HEK293T (cell line): Measurements from ENCODE around the gene SERTAD2.

ENCODE experiments used
- CTCF ChIA-PET: fragments of 350-600 bp; formaldehyde crosslinking; extraction: SDS; loops from one replicate; lab custom pipeline; 2021; ENCODE audit warnings: antibody characterized with exemption, inconsistent platforms; lab: Yijun Ruan, JAX
- POLR2A ChIA-PET: fragments of 350-600 bp; formaldehyde crosslinking; extraction: SDS; loops from one replicate; lab custom pipeline; 2020; ENCODE audit warnings: antibody characterized with exemption, inconsistent platforms; lab: Yijun Ruan, JAX
- DNase-seq: peaks from one replicate; pipeline ENCODE4 v3.0.0; 2012; ENCODE audit warnings: mixed read lengths; ENCODE audit errors: extremely low spot score
- ARNT ChIP-seq: fragments of 450-650 bp; IDR thresholded peaks from 2 replicates; pipeline ENCODE4 v1.6.1; 2017; ENCODE audit warnings: mild to moderate bottlenecking
- BHLHE40 ChIP-seq: fragments of 450-650 bp; IDR thresholded peaks from 2 replicates; pipeline ENCODE4 v1.6.1; 2016; ENCODE audit warnings: mild to moderate bottlenecking, moderate library complexity, borderline replicate concordance
- CTBP1 ChIP-seq: fragments of 450-650 bp; IDR thresholded peaks from 2 replicates; pipeline ENCODE4 v1.6.1; 2016; ENCODE audit warnings: borderline replicate concordance
- ELF4 ChIP-seq: fragments of 450-650 bp; IDR thresholded peaks from 2 replicates; pipeline ENCODE4 v1.6.1; 2017; ENCODE audit warnings: antibody characterized with exemption
- FOXA1 ChIP-seq: fragments of 450-650 bp; IDR thresholded peaks from 2 replicates; pipeline ENCODE4 v1.6.1; 2016; ENCODE audit warnings: mild to moderate bottlenecking
- FOXK2 ChIP-seq: fragments of 450-650 bp; IDR thresholded peaks from 2 replicates; pipeline ENCODE4 v1.6.1; 2016; ENCODE audit warnings: mild to moderate bottlenecking
- FOXM1 ChIP-seq: fragments of 450-650 bp; IDR thresholded peaks from 2 replicates; pipeline ENCODE4 v1.6.1; 2017; ENCODE audit warnings: mild to moderate bottlenecking, borderline replicate concordance
- HDGF ChIP-seq: fragments of 450-650 bp; IDR thresholded peaks from 2 replicates; pipeline ENCODE4 v1.6.1; 2017; ENCODE audit warnings: antibody characterized with exemption, borderline replicate concordance
- L3MBTL2 ChIP-seq: fragments of 450-650 bp; conservative IDR thresholded peaks from 2 replicates; pipeline ENCODE4 v1.6.1; 2016; ENCODE audit warnings: mild to moderate bottlenecking
- LEF1 ChIP-seq: fragments of 450-650 bp; IDR thresholded peaks from 2 replicates; pipeline ENCODE4 v1.6.1; 2017; ENCODE audit warnings: mild to moderate bottlenecking, borderline replicate concordance
- NFRKB ChIP-seq: fragments of 450-650 bp; IDR thresholded peaks from 2 replicates; pipeline ENCODE4 v1.6.1; 2016; ENCODE audit warnings: mild to moderate bottlenecking, moderate library complexity
- PKNOX1 ChIP-seq: fragments of 450-650 bp; IDR thresholded peaks from 2 replicates; pipeline ENCODE4 v1.6.1; 2016
- SP1 ChIP-seq: fragments of 450-650 bp; IDR thresholded peaks from 2 replicates; pipeline ENCODE4 v1.6.1; 2017
- SUZ12 ChIP-seq: fragments of 450-650 bp; IDR thresholded peaks from 2 replicates; pipeline ENCODE4 v1.6.1; 2016; ENCODE audit warnings: mild to moderate bottlenecking
- TARDBP ChIP-seq: fragments of 450-650 bp; IDR thresholded peaks from 2 replicates; pipeline ENCODE4 v1.6.1; 2016
- ZNF384 ChIP-seq: fragments of 450-650 bp; IDR thresholded peaks from 2 replicates; pipeline ENCODE4 v1.6.1; 2016

The SERTAD2 gene

GRCh38 chr2:64644458-64645382, 9.0 kb downstream of the SERTAD2 start:
- no peak; the same call in 1 of the 2 replicates for TF ChIP-seq CTBP1
- no peak for TF ChIP-seq LEF1
- no peak for TF ChIP-seq NFRKB
- no peak for TF ChIP-seq BHLHE40
- no peak for TF ChIP-seq SP1
- no peak for TF ChIP-seq ARNT
- no peak for TF ChIP-seq TARDBP
- no peak for TF ChIP-seq FOXK2
- TF ChIP-seq FOXM1, result no peak
- TF ChIP-seq HDGF, result no peak
- no peak for TF ChIP-seq PKNOX1
- TF ChIP-seq FOXA1, result no peak
- no peak; the same call in 1 of the 2 replicates for TF ChIP-seq ZNF384
- CTCF ChIA-PET, result interaction anchor here (0.6 to 2.1 kb wide), 4 partner anchors 12 to 72 kb away, joined by 3 to 9 read pairs (median 5); no protein-coding TSS in a partner anchor
- peak; percentile 72 for DNase-seq
- POLR2A ChIA-PET, result interaction anchor here (1.5 to 2.3 kb wide), 3 partner anchors 9 to 123 kb away, joined by 4 to 19 read pairs (median 6); partner anchors contain the start of gene SERTAD2

- TF ChIP-seq PKNOX1, result no peak
- TF ChIP-seq ARNT, result no peak
- TF ChIP-seq SUZ12, result no peak
- no peak for TF ChIP-seq BHLHE40
- no peak for TF ChIP-seq FOXA1
- TF ChIP-seq FOXK2, result no peak
- TF ChIP-seq TARDBP, result no peak
- TF ChIP-seq NFRKB, result no peak
- TF ChIP-seq HDGF, result no peak
- no peak for TF ChIP-seq LEF1
- TF ChIP-seq L3MBTL2, result no peak
- TF ChIP-seq SP1, result no peak
- DNase-seq, result no peak
- CTCF ChIA-PET, result interaction anchor here (0.6 to 2.1 kb wide), 3 partner anchors 18 to 72 kb away, joined by 3 to 9 read pairs (median 7); no protein-coding TSS in a partner anchor
Measured at GRCh38 chr2:64643838-64644457, 9.8 kb downstream of the SERTAD2 start.

GRCh38 chr2:64641599-64641998, 12.1 kb downstream of the SERTAD2 start:
- ChIA-PET POLR2A (no interaction called here), CTCF (interaction anchor here (0.6 to 2.1 kb wide), 2 partner anchors 9 to 39 kb away, joined by 3 to 6 read pairs; no protein-coding TSS in a partner anchor)
- TF ChIP-seq NFRKB, result no peak
- no peak for TF ChIP-seq ELF4
- TF ChIP-seq ZNF384, result no peak
- no peak for TF ChIP-seq BHLHE40
- no peak for TF ChIP-seq FOXK2
- no peak for TF ChIP-seq L3MBTL2
- TF ChIP-seq SP1, result no peak
- no peak for TF ChIP-seq TARDBP
- no peak for TF ChIP-seq LEF1
- TF ChIP-seq PKNOX1, result no peak
- no peak for DNase-seq

More at GRCh38 chr2:64643838-64644457, 9.8 kb downstream of the SERTAD2 start:
- POLR2A ChIA-PET, result interaction anchor here (1.5 to 2.3 kb wide), 4 partner anchors 10 to 124 kb away, joined by 4 to 19 read pairs (median 7); partner anchors contain the start of gene SERTAD2

GRCh38 chr2:64640153-64641044, 13.3 kb downstream of the SERTAD2 start:
- POLR2A ChIA-PET, result interaction anchor here (1.2 kb wide), 1 partner anchor 14 kb away, joined by 6 read pairs; the partner anchor contains the start of gene SERTAD2
- CTCF ChIA-PET, result interaction anchor here (0.6 to 2.1 kb wide), 2 partner anchors 11 to 181 kb away, joined by 3 to 6 read pairs; no protein-coding TSS in a partner anchor
- TF ChIP-seq HDGF, result no peak
- no peak for TF ChIP-seq BHLHE40
- no peak for TF ChIP-seq ELF4
- no peak for TF ChIP-seq CTBP1
- TF ChIP-seq L3MBTL2, result no peak
- no peak for TF ChIP-seq FOXA1
- DNase-seq, result no peak

GRCh38 chr2:64639691-64640090, 14.0 kb downstream of the SERTAD2 start:
- TF ChIP-seq SP1, result no peak
- no peak for TF ChIP-seq FOXM1
- TF ChIP-seq TARDBP, result no peak
- no peak for TF ChIP-seq HDGF
- no peak for TF ChIP-seq LEF1
- TF ChIP-seq L3MBTL2, result no peak
- TF ChIP-seq BHLHE40, result no peak
- no peak for TF ChIP-seq FOXK2
- no peak for TF ChIP-seq NFRKB
- no peak for TF ChIP-seq FOXA1
- no peak for TF ChIP-seq ARNT
- TF ChIP-seq PKNOX1, result no peak
- TF ChIP-seq ELF4, result no peak
- no peak for TF ChIP-seq SUZ12
- TF ChIP-seq CTBP1, result no peak
- TF ChIP-seq ZNF384, result no peak
- ChIA-PET POLR2A (interaction anchor here (1.2 kb wide), 1 partner anchor 14 kb away, joined by 6 read pairs; the partner anchor contains the start of gene SERTAD2), CTCF (interaction anchor here (2.1 kb wide), 1 partner anchor 11 kb away, joined by 6 read pairs; no protein-coding TSS in a partner anchor)
- no peak for DNase-seq
